K562 treated with DMSO at 1 percent for 4 hours (cell line): ENCODE measurements around the gene MFSD8. TPM values are rescaled to one million over a fixed set of nuclear protein-coding genes. Genes with fewer than 3 reads are reported as not detected.

Experiments
- total RNA-seq: library from RNA; unstranded; fragments of 300-600 nt; gene quantifications from 2 replicates; pipeline ENCODE4 v1.2.3, GENCODE V29; 2022; ENCODE audit not compliant: insufficient read depth

MFSD8 gene, protein sequence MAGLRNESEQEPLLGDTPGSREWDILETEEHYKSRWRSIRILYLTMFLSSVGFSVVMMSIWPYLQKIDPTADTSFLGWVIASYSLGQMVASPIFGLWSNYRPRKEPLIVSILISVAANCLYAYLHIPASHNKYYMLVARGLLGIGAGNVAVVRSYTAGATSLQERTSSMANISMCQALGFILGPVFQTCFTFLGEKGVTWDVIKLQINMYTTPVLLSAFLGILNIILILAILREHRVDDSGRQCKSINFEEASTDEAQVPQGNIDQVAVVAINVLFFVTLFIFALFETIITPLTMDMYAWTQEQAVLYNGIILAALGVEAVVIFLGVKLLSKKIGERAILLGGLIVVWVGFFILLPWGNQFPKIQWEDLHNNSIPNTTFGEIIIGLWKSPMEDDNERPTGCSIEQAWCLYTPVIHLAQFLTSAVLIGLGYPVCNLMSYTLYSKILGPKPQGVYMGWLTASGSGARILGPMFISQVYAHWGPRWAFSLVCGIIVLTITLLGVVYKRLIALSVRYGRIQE
- 5.2 and 9.1 TPM in 2 replicates for total RNA-seq

DNA sequence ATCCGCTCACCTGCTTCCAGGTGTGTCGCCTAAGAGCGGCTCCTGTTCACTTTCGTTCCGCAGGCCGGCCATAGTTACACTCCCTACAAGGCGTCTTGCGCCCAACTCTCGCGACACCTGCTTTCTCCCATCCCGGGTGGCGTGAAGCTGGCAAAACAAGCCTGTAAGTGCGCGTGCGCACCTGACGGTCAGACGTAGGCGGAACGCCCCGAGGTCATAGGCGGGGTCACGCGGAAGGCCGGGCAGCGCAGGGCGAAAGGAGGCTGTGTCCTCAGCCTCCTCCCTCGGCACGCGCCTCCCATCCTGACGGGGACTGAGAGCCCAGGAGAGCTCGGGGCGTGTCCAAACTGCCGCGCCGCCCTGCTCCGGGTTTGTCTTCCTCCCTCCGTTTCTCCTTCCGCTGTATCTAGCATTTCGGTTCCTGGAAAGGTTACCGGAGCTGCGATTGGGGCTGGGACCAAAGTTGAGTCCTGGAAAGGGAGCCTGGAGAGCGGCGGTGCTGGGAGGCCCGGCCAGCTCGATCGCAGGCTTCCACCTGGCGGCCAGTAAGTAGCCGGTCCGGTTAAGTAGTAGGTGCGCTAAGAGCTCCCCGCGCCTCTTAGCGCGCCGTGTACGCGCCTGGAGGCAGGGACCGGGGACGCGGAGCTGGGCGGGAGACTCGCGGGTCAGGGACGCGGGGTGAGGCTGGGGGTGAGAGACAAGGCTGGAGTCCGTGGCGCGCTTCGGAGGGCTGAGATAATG, at the start of gene MFSD8, which contains the start of gene ABHD18:
MFSD8 (minus strand) TSS at position 112 of the 741 bp plus-strand sequence; CDS start at position 72, 40 bp downstream.
ABHD18 (plus strand) TSS at position 345 of the 741 bp plus-strand sequence. CDS start 17,550 bp downstream, outside the sequence.

DNA sequence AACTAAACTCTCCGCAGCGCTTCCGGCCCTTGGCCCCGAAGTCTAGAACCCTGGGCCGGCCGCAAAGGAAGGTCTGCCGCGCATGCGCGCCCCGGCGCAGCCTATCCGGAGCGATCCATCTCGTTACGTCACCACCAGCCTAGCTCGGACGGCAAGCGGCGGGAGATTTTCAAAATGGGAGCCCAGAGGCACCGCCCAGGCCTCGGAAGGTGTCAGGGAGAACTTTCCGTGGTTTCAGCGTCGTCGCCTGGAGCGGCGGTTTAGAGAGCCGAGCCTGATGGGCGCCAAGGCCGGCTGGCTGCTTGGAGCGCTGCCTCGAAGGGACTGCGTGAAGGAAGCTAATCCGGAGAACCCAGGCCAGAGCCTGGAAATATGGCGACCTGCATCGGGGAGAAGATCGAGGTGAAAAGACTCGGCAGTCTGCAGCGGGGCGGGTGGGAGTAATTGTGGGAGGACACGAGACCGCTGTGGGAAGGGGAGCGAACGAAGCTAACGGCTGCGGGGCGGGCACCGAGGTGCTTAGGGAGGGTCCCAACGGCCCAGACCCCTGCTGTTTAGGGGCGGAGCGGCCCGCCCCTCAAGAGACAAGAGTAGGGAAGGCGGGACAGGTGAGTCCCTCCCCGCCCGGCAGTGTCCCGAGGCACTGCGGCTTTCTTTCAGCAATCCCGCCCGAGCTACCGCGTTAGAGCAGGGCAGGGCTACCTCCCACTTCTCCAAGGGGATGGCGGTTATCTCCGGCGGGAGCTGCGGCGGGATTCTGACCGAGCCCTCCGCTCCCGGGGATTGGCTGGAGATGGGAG, 84.0 kb downstream of the MFSD8 start, which contains the start of gene PLK4:
PLK4 (plus strand) TSS at position 131 of the 800 bp plus-strand sequence; CDS start at position 373, 242 bp downstream.

Other genes starting within 250 kb of the MFSD8 start
- not detected in 2 replicates for gene SLC25A31, start 234.8 kb downstream of the MFSD8 start, total RNA-seq
- gene HSPA4L, start 182.9 kb downstream of the MFSD8 start, total RNA-seq: 7.5 and 8.0 TPM in 2 replicates
- gene PLK4, start 84.3 kb downstream of the MFSD8 start, total RNA-seq: 13.4 and 30.8 TPM in 2 replicates
- 9.1 and 12.5 TPM in 2 replicates for gene ABHD18, start 233 bp upstream of the MFSD8 start, total RNA-seq
- gene LARP1B, start 96.1 kb upstream of the MFSD8 start, total RNA-seq: 17.7 and 20.5 TPM in 2 replicates